H9 (cell line): ENCODE results near the gene NRDE2. TPM values are rescaled to one million over a fixed set of nuclear protein-coding genes. Genes with fewer than 3 reads are reported as not detected.
A peak's percentile ranks its signal among the peaks of the same experiment; 100 is the strongest.

ENCODE experiments used
- DNase-seq: peaks from one replicate; pipeline ENCODE4 v3.0.0-alpha.2; 2017
- H2AFZ ChIP-seq: one replicate; pipeline ENCODE4 v1.6.1; 2013; ENCODE audit warnings: mild to moderate bottlenecking, low read length, control low read depth, moderate library complexity
- H2AK5ac ChIP-seq: 2 replicates; pipeline ENCODE4 v1.6.1; 2013; ENCODE audit warnings: low read length, control low read depth, mixed read lengths; ENCODE audit not compliant: insufficient read length
- H2BK120ac ChIP-seq: one replicate; pipeline ENCODE4 v1.6.1; 2013; ENCODE audit warnings: low read depth, mild to moderate bottlenecking, low read length, control low read depth, inconsistent platforms; ENCODE audit not compliant: poor library complexity, severe bottlenecking
- H2BK12ac ChIP-seq: 2 replicates; pipeline ENCODE4 v1.6.1; 2013; ENCODE audit warnings: low read length, control low read depth, mixed read lengths, low read depth; ENCODE audit not compliant: insufficient read length
- H2BK15ac ChIP-seq: 2 replicates; pipeline ENCODE4 v1.6.1; 2013; ENCODE audit warnings: low read depth, low read length, control low read depth
- H2BK20ac ChIP-seq: one replicate; pipeline ENCODE4 v1.6.1; 2013; ENCODE audit warnings: low read depth, mild to moderate bottlenecking, low read length, control low read depth, inconsistent platforms; ENCODE audit not compliant: poor library complexity, severe bottlenecking
- H2BK5ac ChIP-seq: 2 replicates; pipeline ENCODE4 v1.6.1; 2013; ENCODE audit warnings: low read length, control low read depth, mixed read lengths; ENCODE audit not compliant: insufficient read length
- H3K14ac ChIP-seq: 2 replicates; pipeline ENCODE4 v1.6.1; 2013; ENCODE audit warnings: low read length, control low read depth; ENCODE audit not compliant: insufficient read depth
- H3K18ac ChIP-seq: 2 replicates; pipeline ENCODE4 v1.6.1; 2013; ENCODE audit warnings: low read depth, mild to moderate bottlenecking, mixed read lengths, low read length, control low read depth; ENCODE audit not compliant: insufficient read length
- H3K23ac ChIP-seq: 2 replicates; pipeline ENCODE4 v1.6.1; 2013; ENCODE audit warnings: low read length, control low read depth, mixed read lengths, low read depth; ENCODE audit not compliant: insufficient read length
- H3K23me2 ChIP-seq: 2 replicates; pipeline ENCODE4 v1.6.1; 2013; ENCODE audit warnings: low read depth, mild to moderate bottlenecking, mixed read lengths, low read length, control low read depth; ENCODE audit not compliant: insufficient read length, poor library complexity, severe bottlenecking
- H3K27ac ChIP-seq: 2 replicates; pipeline ENCODE4 v1.5.1; 2013; ENCODE audit warnings: low read length, control low read depth, mixed read lengths, low read depth; ENCODE audit not compliant: insufficient read length
- H3K27me3 ChIP-seq: 2 replicates; pipeline ENCODE4 v1.6.1; 2013; ENCODE audit warnings: low read length, control low read depth, inconsistent platforms; ENCODE audit not compliant: insufficient read depth
- H3K4ac ChIP-seq: 2 replicates; pipeline ENCODE4 v1.6.1; 2013; ENCODE audit warnings: low read depth, mild to moderate bottlenecking, control low read depth, inconsistent platforms, low read length, moderate library complexity
- H3K4me1 ChIP-seq: 2 replicates; pipeline ENCODE4 v1.6.1; 2013; ENCODE audit warnings: low read length, control low read depth, inconsistent platforms; ENCODE audit not compliant: insufficient read depth
- H3K4me2 ChIP-seq: 2 replicates; pipeline ENCODE4 v1.6.1; 2013; ENCODE audit warnings: low read length, control low read depth, mixed read lengths; ENCODE audit not compliant: insufficient read length, insufficient read depth
- H3K56ac ChIP-seq: 2 replicates; pipeline ENCODE4 v1.6.1; 2013; ENCODE audit warnings: low read depth, mild to moderate bottlenecking, mixed read lengths, low read length, control low read depth; ENCODE audit not compliant: insufficient read length
- H3K79me1 ChIP-seq: 2 replicates; pipeline ENCODE4 v1.6.1; 2013; ENCODE audit warnings: low read depth, mild to moderate bottlenecking, moderate library complexity, low read length, control low read depth, inconsistent platforms; ENCODE audit not compliant: insufficient read depth, poor library complexity, severe bottlenecking
- H3K79me2 ChIP-seq: 2 replicates; pipeline ENCODE4 v1.6.1; 2013; ENCODE audit warnings: low read length, control low read depth, inconsistent platforms; ENCODE audit not compliant: insufficient read depth
- H3K9ac ChIP-seq: 2 replicates; pipeline ENCODE4 v1.6.1; 2013; ENCODE audit warnings: low read length, control low read depth, mixed read lengths; ENCODE audit not compliant: insufficient read length; ENCODE audit errors: extremely low read depth
- H3K9me3 ChIP-seq: one replicate; pipeline ENCODE4 v1.6.1; 2013; ENCODE audit warnings: low read depth, low read length, inconsistent platforms; ENCODE audit not compliant: control insufficient read depth
- H3T11ph ChIP-seq: one replicate; pipeline ENCODE4 v1.6.1; 2013; ENCODE audit warnings: mild to moderate bottlenecking, low read length, control low read depth, inconsistent platforms
- H4K20me1 ChIP-seq: one replicate; pipeline ENCODE4 v1.6.1; 2013; ENCODE audit not compliant: control insufficient read depth, insufficient read length, insufficient read depth
- H4K5ac ChIP-seq: 2 replicates; pipeline ENCODE4 v1.6.1; 2013; ENCODE audit warnings: low read depth, mild to moderate bottlenecking, mixed read lengths, low read length, control low read depth; ENCODE audit not compliant: insufficient read length
- H4K8ac ChIP-seq: replicated peaks from 2 replicates; pipeline ENCODE4 v1.6.1; 2013; ENCODE audit warnings: low read length, control low read depth, mixed read lengths, low read depth; ENCODE audit not compliant: insufficient read length
- H4K91ac ChIP-seq: 2 replicates; pipeline ENCODE4 v1.6.1; 2013; ENCODE audit warnings: low read depth, mild to moderate bottlenecking, moderate library complexity, mixed read lengths, low read length, control low read depth; ENCODE audit not compliant: insufficient read length
- H3K27ac Mint-ChIP-seq, 3 experiments: 2 replicates in 2 of 3; 3 replicates in 1 of 3; pipeline ENCODE4 v1.8.0; 2020 to 2021; ENCODE audit warnings: mixed read lengths in 3 of 3, mild to moderate bottlenecking in 1 of 3, moderate library complexity in 1 of 3
- H3K27me3 Mint-ChIP-seq: 2 replicates; pipeline ENCODE4 v1.8.0; 2021; ENCODE audit warnings: low read depth, mild to moderate bottlenecking, moderate library complexity, mixed read lengths
- H3K36me3 Mint-ChIP-seq, 3 experiments: 2 replicates in 2 of 3; 3 replicates in 1 of 3; pipeline ENCODE4 v1.8.0; 2020 to 2021; ENCODE audit warnings: low read depth in 3 of 3, mixed read lengths in 3 of 3; ENCODE audit not compliant: insufficient read depth in 1 of 3
- H3K4me1 Mint-ChIP-seq, 2 experiments: 2 replicates each; pipeline ENCODE4 v1.8.0; 2020; ENCODE audit warnings: mixed read lengths in 2 of 2
- H3K4me3 Mint-ChIP-seq, 2 experiments: 2 replicates in 1 of 2; 3 replicates in 1 of 2; pipeline ENCODE4 v1.8.0; 2020 to 2021; ENCODE audit warnings: mild to moderate bottlenecking in 2 of 2, mixed read lengths in 2 of 2, moderate library complexity in 1 of 2
- H3K9me3 Mint-ChIP-seq, 2 experiments: 2 replicates in 1 of 2; 3 replicates in 1 of 2; pipeline ENCODE4 v1.8.0; 2020; ENCODE audit warnings: mild to moderate bottlenecking in 2 of 2, mixed read lengths in 2 of 2, moderate library complexity in 1 of 2
- WGBS: extraction: QIAGEN DNeasy Blood & Tissue Kit; methylation state at CpG from one replicate; pipeline ENCODE4 v1.1.7; 2013; ENCODE audit warnings: missing lambda C conversion rate, low lambda C conversion rate, mixed read lengths; ENCODE audit not compliant: insufficient read length; ENCODE audit errors: extremely low coverage; 5-methylcytosine and 5-hydroxymethylcytosine counted together
- total RNA-seq: library from RNA; stranded (reverse); gene quantifications from 2 replicates; pipeline ENCODE4 v1.2.1, GENCODE V29; 2021
- TF ChIP-seq, protein P1 (sequence below): fragments of 200-600 bp; sonication (generic); conservative IDR thresholded peaks from 3 replicates; pipeline ENCODE4 v1.8.0; 2021; ENCODE audit warnings: antibody characterized with exemption, mild to moderate bottlenecking

Gene NRDE2
- total RNA-seq, 1 experiment from 2014 or later, result 21.2 TPM

DNA sequence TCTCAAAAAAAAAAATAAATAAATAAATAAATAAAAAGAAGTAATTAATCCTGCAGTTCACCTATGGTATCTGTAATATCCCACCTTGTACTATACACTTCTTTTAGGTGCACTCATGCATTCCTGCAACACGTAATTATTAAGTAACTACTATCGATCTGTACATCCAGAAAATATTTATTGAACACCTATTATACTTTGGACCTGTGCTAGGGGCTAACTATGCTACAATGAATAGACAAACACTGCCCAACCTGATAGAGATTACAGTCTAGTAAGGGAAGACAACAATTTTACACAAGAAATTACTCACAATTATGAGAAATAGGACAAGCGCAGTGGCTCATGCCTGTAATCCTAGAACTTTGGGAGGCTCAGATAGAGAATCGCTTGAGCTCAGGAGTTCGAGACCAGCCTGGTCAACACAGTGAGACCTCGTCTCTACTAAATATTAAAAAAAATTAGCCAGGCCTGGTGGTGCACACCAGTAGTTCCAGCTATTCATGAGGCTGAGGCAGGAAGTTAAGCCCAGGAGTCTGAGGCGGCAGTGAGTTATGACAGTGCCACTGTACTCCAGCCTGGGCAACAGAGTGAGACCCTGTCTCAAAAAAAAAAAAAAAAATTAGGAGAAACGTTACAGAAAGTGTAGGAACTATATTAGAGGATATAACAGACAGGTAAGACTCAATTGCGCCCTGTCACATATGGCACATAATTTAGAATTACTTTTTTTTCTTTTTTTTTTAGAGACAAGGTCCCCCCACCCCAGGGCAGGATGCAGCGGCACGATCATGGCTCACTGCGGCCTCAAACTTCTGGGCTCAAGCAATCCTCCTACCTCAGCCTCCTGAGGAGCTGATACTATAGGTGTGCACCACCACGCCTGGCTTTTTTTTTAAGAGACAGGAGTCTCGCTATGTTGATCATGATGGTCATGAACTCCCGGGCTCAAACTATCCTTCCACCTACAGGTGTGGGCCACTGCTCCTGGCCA is 1.2 kb downstream of the NRDE2 start:
- Histone ChIP-seq H3K4me2 (no peak overlapping the region), H2BK120ac (no peak overlapping the region), H2BK12ac (no peak overlapping the region), H3K14ac (no peak overlapping the region), H3K23me2 (no peaks in the 10 kb centered on the region), H3K56ac (no peak overlapping the region), H4K20me1 (no peaks in the 10 kb centered on the region), H3K27ac (no peak overlapping the region), H4K91ac (no peak overlapping the region), H3K79me1 (peaks cover 5% of the 10 kb centered on the region), H3K27me3 (no peaks in the 10 kb centered on the region), H2AFZ (no peak overlapping the region), H3K18ac (no peak overlapping the region), H3K79me2 (no peaks in the 10 kb centered on the region; the same call in 1 of the 2 replicates), H2BK15ac (no peak overlapping the region), H3K4ac (no peak overlapping the region), H4K5ac (no peak overlapping the region), H3K9ac (no peak overlapping the region), H3K4me1 (no peaks in the 10 kb centered on the region), H2BK5ac (no peak overlapping the region), H3K9me3 (no peaks in the 10 kb centered on the region), H4K8ac (no peak overlapping the region), H3K23ac (no peak overlapping the region), H2AK5ac (no peak overlapping the region), H2BK20ac (no peak overlapping the region), H3T11ph (no peak overlapping the region)
- peak overlapping the region in 1 of 3 experiments; percentile 43; a peak in 1 of 7 replicates for H3K27ac Mint-ChIP-seq
- WGBS, result no CpG with 5 or more reads among the region's 15 CpGs
- H3K4me3 Mint-ChIP-seq, result peak overlapping the region; percentile 84 to 86
- TF ChIP-seq, protein P1, sequence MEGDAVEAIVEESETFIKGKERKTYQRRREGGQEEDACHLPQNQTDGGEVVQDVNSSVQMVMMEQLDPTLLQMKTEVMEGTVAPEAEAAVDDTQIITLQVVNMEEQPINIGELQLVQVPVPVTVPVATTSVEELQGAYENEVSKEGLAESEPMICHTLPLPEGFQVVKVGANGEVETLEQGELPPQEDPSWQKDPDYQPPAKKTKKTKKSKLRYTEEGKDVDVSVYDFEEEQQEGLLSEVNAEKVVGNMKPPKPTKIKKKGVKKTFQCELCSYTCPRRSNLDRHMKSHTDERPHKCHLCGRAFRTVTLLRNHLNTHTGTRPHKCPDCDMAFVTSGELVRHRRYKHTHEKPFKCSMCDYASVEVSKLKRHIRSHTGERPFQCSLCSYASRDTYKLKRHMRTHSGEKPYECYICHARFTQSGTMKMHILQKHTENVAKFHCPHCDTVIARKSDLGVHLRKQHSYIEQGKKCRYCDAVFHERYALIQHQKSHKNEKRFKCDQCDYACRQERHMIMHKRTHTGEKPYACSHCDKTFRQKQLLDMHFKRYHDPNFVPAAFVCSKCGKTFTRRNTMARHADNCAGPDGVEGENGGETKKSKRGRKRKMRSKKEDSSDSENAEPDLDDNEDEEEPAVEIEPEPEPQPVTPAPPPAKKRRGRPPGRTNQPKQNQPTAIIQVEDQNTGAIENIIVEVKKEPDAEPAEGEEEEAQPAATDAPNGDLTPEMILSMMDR, result no peak
- H3K9me3 Mint-ChIP-seq, result no peaks in the 10 kb centered on the region
- H3K4me1 Mint-ChIP-seq, result peaks cover 6% of the 10 kb centered on the region in 2 experiments
- peaks cover 19% of the 10 kb centered on the region for H3K27me3 Mint-ChIP-seq
- DNase-seq, result no peak
- H3K36me3 Mint-ChIP-seq, result peaks cover 0 to 1% (median 0%) of the 10 kb centered on the region in 3 experiments; a peak in 1 of 7 replicates
